Fibroblast of lung (primary cell): ENCODE measurements around the gene ASCC3. TPM values are rescaled to one million over a fixed set of nuclear protein-coding genes. Genes with fewer than 3 reads are reported as not detected.

Experiments
- DNase-seq, 2 donors: peaks; one replicate each; pipeline versions ENCODE4 v3.0.0 to v3.0.0-alpha.2; 2010; ENCODE audit warnings: low read depth in 2 of 2
- H2AFZ ChIP-seq: 2 replicates; pipeline ENCODE4 v1.5.1; 2012; ENCODE audit warnings: low read length, control low read depth, inconsistent platforms
- H3K27ac ChIP-seq: 2 replicates; pipeline ENCODE4 v1.5.1; 2011; ENCODE audit warnings: low read length, control low read depth; ENCODE audit not compliant: insufficient read depth
- H3K27me3 ChIP-seq: 2 replicates; pipeline ENCODE4 v1.5.1; 2011; ENCODE audit warnings: mild to moderate bottlenecking, low read length; ENCODE audit not compliant: control insufficient read depth, insufficient read depth
- H3K36me3 ChIP-seq: 2 replicates; pipeline ENCODE4 v1.5.1; 2011; ENCODE audit warnings: low read length; ENCODE audit not compliant: control insufficient read depth, insufficient read depth
- H3K4me1 ChIP-seq: 2 replicates; pipeline ENCODE4 v1.5.1; 2011; ENCODE audit warnings: low read length; ENCODE audit not compliant: control insufficient read depth, insufficient read depth; ENCODE audit errors: extremely low read depth
- H3K4me2 ChIP-seq: 2 replicates; pipeline ENCODE4 v1.5.1; 2011; ENCODE audit warnings: low read length, control low read depth; ENCODE audit not compliant: insufficient read depth; ENCODE audit errors: extremely low read depth
- H3K4me3 ChIP-seq, 4 experiments: fragments of 200-600 bp in 1 of 4; sonication (generic) in 1 of 4; replicated peaks in 1 of 4; 2 replicates each; pipeline ENCODE4 v1.5.1; 2011 to 2016; ENCODE audit warnings: low read length in 4 of 4, low read depth in 3 of 4, mild to moderate bottlenecking in 3 of 4, control low read depth in 2 of 4, inconsistent platforms in 1 of 4, mixed read lengths in 1 of 4; ENCODE audit not compliant: insufficient read depth in 1 of 4; ENCODE audit errors: control extremely low read depth in 1 of 4
- H3K79me2 ChIP-seq: 2 replicates; pipeline ENCODE4 v1.5.1; 2012; ENCODE audit warnings: mild to moderate bottlenecking, low read length, inconsistent platforms; ENCODE audit not compliant: control insufficient read depth, insufficient read depth
- H3K9ac ChIP-seq: 2 replicates; pipeline ENCODE4 v1.5.1; 2011; ENCODE audit warnings: mild to moderate bottlenecking, low read length, control low read depth; ENCODE audit not compliant: insufficient read depth
- H3K9me3 ChIP-seq: 2 replicates; pipeline ENCODE4 v1.5.1; 2012; ENCODE audit warnings: low read depth, low read length; ENCODE audit not compliant: control insufficient read depth, insufficient read depth
- H4K20me1 ChIP-seq: 2 replicates; pipeline ENCODE4 v1.5.1; 2011; ENCODE audit warnings: low read length; ENCODE audit not compliant: control insufficient read depth, insufficient read depth; ENCODE audit errors: extremely low read depth
- CTCF ChIP-seq, 2 donors: IDR thresholded peaks in 1 of 2; conservative IDR thresholded peaks in 1 of 2; 1 replicate in 1 of 2; 2 replicates in 1 of 2; pipeline ENCODE4 v1.5.1; 2011 to 2012; ENCODE audit warnings: low read length in 2 of 2, control low read depth in 1 of 2, inconsistent platforms in 1 of 2, low read depth in 1 of 2, mild to moderate bottlenecking in 1 of 2
- EZH2 ChIP-seq: IDR thresholded peaks from 2 replicates; pipeline ENCODE4 v1.5.1; 2012; ENCODE audit warnings: low read length, control low read depth, mild to moderate bottlenecking; ENCODE audit errors: missing control alignments
- polyA plus RNA-seq, 2 donors: library from polyadenylated mRNA; depleted of rRNA in 1 of 2; stranded (reverse) in 1 of 2; unstranded in 1 of 2; fragments of >200 nt; gene quantifications; 2 replicates each; pipeline ENCODE4 v1.2.1, GENCODE V29; 2011 to 2012; ENCODE audit warnings: missing spikeins in 1 of 2
- total RNA-seq: library from RNA; depleted of rRNA; stranded (reverse); fragments of >200 nt; gene quantifications from 2 replicates; pipeline ENCODE4 v1.2.1, GENCODE V29; 2014

Gene ASCC3
- total and polyA plus RNA-seq, 2 donors (not counting 1 experiment from before 2014, with no cell fraction given): 36.2 to 75.3 TPM

GRCh38 chr6:100915876-100916275 is 34.7 kb upstream of the ASCC3 start:
- Histone ChIP-seq H4K20me1 (no peaks in the 10 kb centered on the region), H3K9ac (no peak overlapping the region), H3K4me2 (no peak overlapping the region), H3K27me3 (no peaks in the 10 kb centered on the region), H3K4me3 (no peak overlapping the region), H3K4me1 (no peaks in the 10 kb centered on the region), H3K27ac (no peak overlapping the region), H3K9me3 (no peaks in the 10 kb centered on the region), H3K36me3 (no peaks in the 10 kb centered on the region), H3K79me2 (no peaks in the 10 kb centered on the region), H2AFZ (no peak overlapping the region)
- TF ChIP-seq CTCF (conservative IDR thresholded peaks at IDR 0.05 in 1 of 2, IDR thresholded peaks at IDR 0.05 in 1 of 2; ENCODE audit: low read depth in 1 of 2, low read length in 2 of 2) (no peak), EZH2 (no peak)
- no peak for DNase-seq

GRCh38 chr6:100913400-100914276 is 32.5 kb upstream of the ASCC3 start:
- Histone ChIP-seq H3K36me3 (no peaks in the 10 kb centered on the region), H3K27me3 (no peaks in the 10 kb centered on the region), H3K4me1 (no peaks in the 10 kb centered on the region), H3K9me3 (no peaks in the 10 kb centered on the region), H4K20me1 (no peaks in the 10 kb centered on the region), H3K4me2 (no peak overlapping the region), H3K27ac (no peak overlapping the region), H3K9ac (no peak overlapping the region), H3K79me2 (no peaks in the 10 kb centered on the region), H2AFZ (no peak overlapping the region), H3K4me3 (no peak overlapping the region)
- DNase-seq: peak in 1 of 2 donors; percentile 9
- TF ChIP-seq EZH2 (no peak), CTCF (conservative IDR thresholded peaks at IDR 0.05 in 1 of 2, IDR thresholded peaks at IDR 0.05 in 1 of 2; ENCODE audit: low read depth in 1 of 2, low read length in 2 of 2) (no peak)

GRCh38 chr6:100906325-100906724 is 25.2 kb upstream of the ASCC3 start:
- Histone ChIP-seq H3K27ac (no peak overlapping the region), H3K4me1 (no peaks in the 10 kb centered on the region), H3K36me3 (no peaks in the 10 kb centered on the region), H3K4me3 (no peak overlapping the region), H3K9ac (no peak overlapping the region), H3K9me3 (no peaks in the 10 kb centered on the region), H4K20me1 (no peaks in the 10 kb centered on the region), H3K27me3 (no peaks in the 10 kb centered on the region), H3K4me2 (no peak overlapping the region), H2AFZ (no peak overlapping the region), H3K79me2 (no peaks in the 10 kb centered on the region)
- DNase-seq: no peak
- no peak for TF ChIP-seq EZH2
- TF ChIP-seq CTCF (conservative IDR thresholded peaks at IDR 0.05 in 1 of 2, IDR thresholded peaks at IDR 0.05 in 1 of 2; ENCODE audit: low read depth in 1 of 2, low read length in 2 of 2): no peak
